H54 (cell line): ENCODE measurements around the gene ARID4A.
A peak's percentile ranks its signal among the peaks of the same experiment; 100 is the strongest.

Experiments
- DNase-seq: peaks from one replicate; pipeline ENCODE4 v3.0.0; 2011; ENCODE audit warnings: low spot score, mixed read lengths; ENCODE audit not compliant: insufficient read length
- FAIRE-seq: peaks from 3 replicates; lab custom pipeline; 2011; peaks lifted over from hg19 to GRCh38; lab: Jason Lieb, UNC
- POLR2A ChIP-seq: IDR thresholded peaks from 2 replicates; pipeline ENCODE4 v1.6.1; 2011; ENCODE audit warnings: low read depth, mild to moderate bottlenecking, low read length

Gene ARID4A

GRCh38 chr14:58280954-58281787, 17.2 kb upstream of the ARID4A start:
- DNase-seq, result no peak
- no peak for TF ChIP-seq POLR2A
- FAIRE-seq, result peak; percentile 65

GRCh38 chr14:58281969-58282368, 16.4 kb upstream of the ARID4A start:
- no peak for TF ChIP-seq POLR2A
- DNase-seq (no peak), FAIRE-seq (no peak)

GRCh38 chr14:58282925-58283593, 15.3 kb upstream of the ARID4A start:
- TF ChIP-seq POLR2A, result no peak
- DNase-seq (no peak), FAIRE-seq (no peak)

GRCh38 chr14:58283730-58284129, 14.6 kb upstream of the ARID4A start:
- DNase-seq (no peak), FAIRE-seq (no peak)
- no peak for TF ChIP-seq POLR2A

GRCh38 chr14:58285132-58285531, 13.2 kb upstream of the ARID4A start:
- FAIRE-seq (no peak), DNase-seq (no peak)
- no peak for TF ChIP-seq POLR2A

- no peak for DNase-seq
- no peak for TF ChIP-seq POLR2A
- FAIRE-seq, result no peak
Measured at GRCh38 chr14:58287607-58288042, 10.7 kb upstream of the ARID4A start.

GRCh38 chr14:58288106-58288792, 10.1 kb upstream of the ARID4A start:
- DNase-seq (no peak), FAIRE-seq (no peak)
- TF ChIP-seq POLR2A, result no peak

- DNase-seq (no peak), FAIRE-seq (no peak)
- no peak for TF ChIP-seq POLR2A
Measured at GRCh38 chr14:58291646-58292045, 6.7 kb upstream of the ARID4A start.

- FAIRE-seq, result no peak
- no peak for DNase-seq
- no peak for TF ChIP-seq POLR2A
Measured at GRCh38 chr14:58292187-58292586, 6.2 kb upstream of the ARID4A start.

- no peak for TF ChIP-seq POLR2A
- DNase-seq, result no peak
- no peak for FAIRE-seq
Measured at GRCh38 chr14:58294201-58294600, 4.2 kb upstream of the ARID4A start.

- FAIRE-seq, result no peak
- no peak for TF ChIP-seq POLR2A
- no peak for DNase-seq
Measured at GRCh38 chr14:58296726-58297125, 1.6 kb upstream of the ARID4A start.

- no peak for DNase-seq
- TF ChIP-seq POLR2A, result no peak
- FAIRE-seq, result no peak
Measured at GRCh38 chr14:58297412-58297761, 968 bp upstream of the ARID4A start.

GRCh38 chr14:58297762-58298476, 436 bp upstream of the ARID4A start:
- peak; percentile 99 for FAIRE-seq
- peak; percentile 78 for DNase-seq
- peak; percentile 57 for TF ChIP-seq POLR2A
